ENCODE data around the gene MYBPH.

Gene MYBPH

DNA sequence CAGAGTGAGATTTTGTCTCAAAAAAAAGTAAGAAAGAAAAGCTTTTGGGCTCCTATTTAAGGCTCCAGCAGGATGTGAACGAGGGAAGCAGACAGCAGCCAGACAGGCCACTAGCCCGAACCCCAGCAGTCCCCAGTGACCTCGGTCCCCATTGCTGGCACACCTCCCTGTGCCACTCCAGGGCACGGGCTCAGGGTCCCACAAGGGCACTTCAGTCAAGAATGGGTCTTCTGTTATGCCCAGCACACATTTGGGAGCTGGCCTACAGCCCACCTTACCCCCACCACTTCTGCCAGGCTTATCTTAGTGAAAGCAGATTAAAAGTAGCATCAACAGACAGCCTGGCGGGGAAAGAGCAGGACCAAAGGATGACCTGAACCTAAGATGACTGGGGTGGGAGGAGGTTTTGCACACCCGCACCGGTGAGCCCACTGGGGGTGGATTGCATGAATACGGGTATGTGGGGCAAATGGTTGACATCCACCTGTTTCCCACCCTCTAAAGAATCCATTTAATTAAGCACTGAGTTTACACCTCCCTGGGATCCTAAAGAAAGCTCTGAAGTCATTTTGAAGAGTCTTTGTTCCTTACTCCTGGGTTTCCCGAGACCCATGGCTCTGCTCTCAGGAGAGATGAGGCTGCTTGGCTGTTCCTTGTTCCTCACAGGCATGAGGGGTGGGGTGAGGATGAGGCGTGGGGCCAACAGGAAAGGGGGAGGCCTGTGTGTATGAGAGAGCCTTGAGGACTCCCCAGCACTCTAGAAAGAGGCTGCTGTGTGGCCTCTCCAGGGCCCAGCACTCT is 6.2 kb upstream of the MYBPH start:
- Histone ChIP-seq H3K36me3 (ENCODE audit: insufficient read depth, low read length) (no peaks in the 10 kb centered on the region), H3K9me3 (ENCODE audit: low read length) (no peaks in the 10 kb centered on the region), H3K4me1 (ENCODE audit: insufficient read depth, low read length) (peaks cover 21% of the 10 kb centered on the region), H3K27me3 (ENCODE audit: insufficient read depth, low read length) (peaks cover 2% of the 10 kb centered on the region), H2AFZ (ENCODE audit: low read depth, low read length) (no peak overlapping the region), H3K4me3 (ENCODE audit: low read length) (no peak overlapping the region)

DNA sequence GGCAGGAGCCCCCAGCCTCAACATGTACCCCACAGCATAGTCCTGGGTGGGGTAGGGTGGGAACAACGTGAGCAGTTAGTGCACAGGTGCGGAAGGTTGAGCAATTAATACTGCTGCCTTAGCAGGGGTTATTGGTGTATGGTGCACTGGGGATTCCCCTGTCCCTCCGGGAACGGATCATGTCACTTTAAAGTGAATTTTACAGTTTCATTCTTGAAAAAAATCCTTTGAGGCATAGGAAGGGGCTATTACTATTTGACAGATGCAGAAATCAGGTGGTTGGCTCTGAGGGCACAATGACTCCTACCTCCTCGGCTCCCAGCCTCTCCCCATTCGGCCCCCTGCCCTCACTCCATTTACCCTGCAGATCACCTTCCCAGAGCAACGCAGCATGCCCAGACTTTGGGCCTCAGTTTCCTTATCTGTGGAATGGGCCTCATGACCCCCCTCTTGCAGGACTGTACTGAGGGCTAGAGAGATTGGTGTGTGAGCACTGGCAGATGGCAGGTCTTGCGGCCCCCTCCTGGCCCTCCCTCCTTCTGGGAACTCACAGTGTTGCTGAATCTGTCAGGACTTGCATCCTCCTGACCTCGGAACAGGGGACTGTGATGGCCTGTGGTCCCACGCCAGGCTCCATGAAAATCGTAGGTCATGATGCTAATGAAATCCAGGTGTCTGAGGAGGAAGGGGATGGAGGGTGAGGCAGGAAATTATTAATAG is 5.1 kb upstream of the MYBPH start:
- Histone ChIP-seq H3K4me3 (ENCODE audit: low read length) (no peak overlapping the region), H3K9me3 (ENCODE audit: low read length) (no peaks in the 10 kb centered on the region), H3K27me3 (ENCODE audit: insufficient read depth, low read length) (peaks cover 8% of the 10 kb centered on the region), H3K4me1 (ENCODE audit: insufficient read depth, low read length) (peaks cover 17% of the 10 kb centered on the region), H3K36me3 (ENCODE audit: insufficient read depth, low read length) (no peaks in the 10 kb centered on the region), H2AFZ (ENCODE audit: low read depth, low read length) (no peak overlapping the region)

- H3K27me3 ChIP-seq (ENCODE audit: insufficient read depth, low read length) = peaks cover 8% of the 10 kb centered on the region
These were observed 4.0 kb upstream of the MYBPH start for GRCh38 chr1:203179667-203180005.

GRCh38 chr1:203178821-203179666 is 3.4 kb upstream of the MYBPH start:
- peaks cover 17% of the 10 kb centered on the region for H3K4me1 ChIP-seq (ENCODE audit: insufficient read depth, low read length)
- H3K36me3 ChIP-seq (ENCODE audit: insufficient read depth, low read length) = no peaks in the 10 kb centered on the region
- H3K4me3 ChIP-seq (ENCODE audit: low read length) = no peak overlapping the region
- H3K27me3 ChIP-seq (ENCODE audit: insufficient read depth, low read length) = peaks cover 8% of the 10 kb centered on the region
- H3K9me3 ChIP-seq (ENCODE audit: low read length) = no peaks in the 10 kb centered on the region
- H2AFZ ChIP-seq (ENCODE audit: low read depth, low read length) = no peak overlapping the region

More at GRCh38 chr1:203179667-203180005, 4.0 kb upstream of the MYBPH start:
- Histone ChIP-seq H2AFZ (ENCODE audit: low read depth, low read length) (no peak overlapping the region), H3K9me3 (ENCODE audit: low read length) (no peaks in the 10 kb centered on the region), H3K4me3 (ENCODE audit: low read length) (no peak overlapping the region), H3K36me3 (ENCODE audit: insufficient read depth, low read length) (no peaks in the 10 kb centered on the region), H3K4me1 (ENCODE audit: insufficient read depth, low read length) (peaks cover 17% of the 10 kb centered on the region)

- Histone ChIP-seq H3K4me1 (ENCODE audit: insufficient read depth, low read length) (peaks cover 17% of the 10 kb centered on the region), H3K36me3 (ENCODE audit: insufficient read depth, low read length) (no peaks in the 10 kb centered on the region), H3K4me3 (ENCODE audit: low read length) (no peak overlapping the region), H3K27me3 (ENCODE audit: insufficient read depth, low read length) (peaks cover 8% of the 10 kb centered on the region), H2AFZ (ENCODE audit: low read depth, low read length) (no peak overlapping the region), H3K9me3 (ENCODE audit: low read length) (no peaks in the 10 kb centered on the region)
These were observed 2.5 kb upstream of the MYBPH start for GRCh38 chr1:203178083-203178482.

GRCh38 chr1:203177470-203178039 is 1.9 kb upstream of the MYBPH start:
- no peaks in the 10 kb centered on the region for H3K9me3 ChIP-seq (ENCODE audit: low read length)
- no peak overlapping the region for H2AFZ ChIP-seq (ENCODE audit: low read depth, low read length)
- peaks cover 8% of the 10 kb centered on the region for H3K27me3 ChIP-seq (ENCODE audit: insufficient read depth, low read length)
- H3K36me3 ChIP-seq (ENCODE audit: insufficient read depth, low read length) = no peaks in the 10 kb centered on the region
- H3K4me1 ChIP-seq (ENCODE audit: insufficient read depth, low read length) = peaks cover 17% of the 10 kb centered on the region
- no peak overlapping the region for H3K4me3 ChIP-seq (ENCODE audit: low read length)

DNA sequence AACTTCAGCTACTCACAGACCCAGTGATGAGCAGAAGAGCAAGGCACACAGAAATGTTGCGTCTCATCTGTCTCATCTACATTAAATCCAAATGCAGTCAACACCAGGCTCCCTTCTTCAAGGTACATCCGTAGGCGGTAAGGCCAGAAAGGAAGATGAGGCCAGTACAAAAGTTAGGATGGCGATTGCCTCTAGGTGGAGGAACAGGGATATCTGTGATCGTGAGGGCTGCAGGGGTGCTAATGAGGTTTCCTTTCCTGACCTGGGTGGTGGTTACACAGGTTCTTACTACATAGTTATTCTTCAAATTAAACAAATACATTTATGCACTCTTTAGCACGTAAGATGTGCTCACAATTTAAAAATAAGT is 1.4 kb upstream of the MYBPH start:
- peaks cover 17% of the 10 kb centered on the region for H3K4me1 ChIP-seq (ENCODE audit: insufficient read depth, low read length)
- H3K36me3 ChIP-seq (ENCODE audit: insufficient read depth, low read length) = no peaks in the 10 kb centered on the region

GRCh38 chr1:203176273-203177035 is 828 bp upstream of the MYBPH start:
- H3K4me1 ChIP-seq (ENCODE audit: insufficient read depth, low read length) = peaks cover 17% of the 10 kb centered on the region
- H3K9me3 ChIP-seq (ENCODE audit: low read length) = no peaks in the 10 kb centered on the region
- no peak overlapping the region for H2AFZ ChIP-seq (ENCODE audit: low read depth, low read length)
- H3K27me3 ChIP-seq (ENCODE audit: insufficient read depth, low read length) = peaks cover 8% of the 10 kb centered on the region
- no peak overlapping the region for H3K4me3 ChIP-seq (ENCODE audit: low read length)
- H3K36me3 ChIP-seq (ENCODE audit: insufficient read depth, low read length) = no peaks in the 10 kb centered on the region

More for the DNA sequence above, 1.4 kb upstream of the MYBPH start:
- H3K9me3 ChIP-seq (ENCODE audit: low read length) = no peaks in the 10 kb centered on the region
- H3K27me3 ChIP-seq (ENCODE audit: insufficient read depth, low read length) = peaks cover 8% of the 10 kb centered on the region
- no peak overlapping the region for H2AFZ ChIP-seq (ENCODE audit: low read depth, low read length)
- no peak overlapping the region for H3K4me3 ChIP-seq (ENCODE audit: low read length)

DNA sequence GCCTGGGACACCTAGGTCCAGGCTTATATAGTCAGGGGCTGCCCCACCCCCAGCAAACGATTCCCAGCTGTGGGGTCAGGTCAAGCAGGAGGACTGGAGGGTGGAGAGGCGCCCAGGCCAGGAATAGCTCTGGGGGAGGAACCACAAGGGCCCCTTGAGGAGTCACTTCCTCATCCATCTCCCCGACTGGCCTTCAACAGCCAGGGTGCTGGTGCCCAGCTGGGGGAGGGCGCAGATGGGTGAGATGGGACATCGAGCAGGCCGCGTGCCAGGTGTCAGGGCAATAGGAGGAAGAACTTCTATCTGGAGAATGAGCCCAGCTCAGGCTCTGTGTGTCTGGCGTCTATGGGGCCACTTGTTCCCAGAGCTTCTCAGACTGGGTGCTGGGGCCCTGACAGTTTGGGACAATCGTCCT is 208 bp upstream of the MYBPH start:
- Histone ChIP-seq H3K27me3 (ENCODE audit: insufficient read depth, low read length) (peaks cover 8% of the 10 kb centered on the region), H3K4me1 (ENCODE audit: insufficient read depth, low read length) (peaks cover 17% of the 10 kb centered on the region), H3K36me3 (ENCODE audit: insufficient read depth, low read length) (no peaks in the 10 kb centered on the region), H2AFZ (ENCODE audit: low read depth, low read length) (no peak overlapping the region), H3K4me3 (ENCODE audit: low read length) (no peak overlapping the region), H3K9me3 (ENCODE audit: low read length) (no peaks in the 10 kb centered on the region)

GRCh38 chr1:203174324-203174985 is 1.2 kb downstream of the MYBPH start:
- Histone ChIP-seq H3K9me3 (ENCODE audit: low read length) (no peaks in the 10 kb centered on the region), H2AFZ (ENCODE audit: low read depth, low read length) (no peak overlapping the region), H3K4me3 (ENCODE audit: low read length) (no peak overlapping the region), H3K27me3 (ENCODE audit: insufficient read depth, low read length) (peaks cover 8% of the 10 kb centered on the region), H3K36me3 (ENCODE audit: insufficient read depth, low read length) (no peaks in the 10 kb centered on the region), H3K4me1 (ENCODE audit: insufficient read depth, low read length) (peaks cover 17% of the 10 kb centered on the region)

DNA sequence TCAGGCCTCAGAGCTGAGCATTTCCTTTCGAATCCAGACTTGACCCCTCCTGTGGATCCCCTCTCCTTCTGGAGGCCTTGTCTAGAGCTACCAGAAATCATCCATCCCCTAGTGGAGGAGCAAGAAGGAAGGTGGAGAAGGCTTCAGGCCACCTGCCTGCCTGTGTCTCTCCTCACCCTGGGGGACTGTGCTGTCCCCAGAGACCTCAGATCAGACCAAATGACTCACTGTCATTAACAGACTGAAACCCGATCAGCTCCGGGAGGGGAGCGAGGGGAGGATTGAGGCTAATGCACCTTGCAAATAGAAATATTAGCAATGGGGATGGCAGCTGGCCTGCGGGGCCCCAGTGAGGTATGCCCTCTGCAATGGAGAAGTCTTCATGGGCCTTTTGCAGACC is 2.1 kb downstream of the MYBPH start:
- Histone ChIP-seq H3K4me3 (ENCODE audit: low read length) (no peak overlapping the region), H3K27me3 (ENCODE audit: insufficient read depth, low read length) (peaks cover 8% of the 10 kb centered on the region), H2AFZ (ENCODE audit: low read depth, low read length) (no peak overlapping the region), H3K4me1 (ENCODE audit: insufficient read depth, low read length) (peaks cover 13% of the 10 kb centered on the region), H3K9me3 (ENCODE audit: low read length) (no peaks in the 10 kb centered on the region), H3K36me3 (ENCODE audit: insufficient read depth, low read length) (no peaks in the 10 kb centered on the region)

DNA sequence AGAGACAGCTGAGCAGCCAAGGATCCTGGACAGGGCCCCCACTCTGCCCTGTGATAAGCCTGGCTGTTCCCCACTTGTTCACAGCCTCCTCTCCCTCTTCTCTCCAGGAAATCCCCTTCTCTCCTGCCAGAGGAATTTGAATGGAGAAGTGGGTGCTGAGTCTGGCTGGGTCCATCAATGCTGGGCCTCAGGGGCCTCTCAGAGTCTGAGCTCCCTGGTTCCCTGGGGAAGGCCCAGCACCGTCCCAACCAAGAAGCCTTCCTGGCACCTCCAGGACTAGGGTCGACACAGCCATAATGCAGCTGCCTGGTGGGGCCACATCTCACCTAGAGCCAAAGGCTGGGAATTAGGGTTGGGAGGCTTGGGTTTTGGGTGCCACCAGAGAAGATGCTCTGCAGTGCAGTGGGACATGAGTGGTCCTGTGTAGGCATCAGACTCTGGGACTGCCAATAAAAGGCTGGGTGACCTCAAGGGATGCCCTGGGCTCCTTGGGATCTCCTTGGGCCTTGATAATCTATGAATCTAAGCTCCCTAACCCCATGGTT is 2.5 kb downstream of the MYBPH start:
- H2AFZ ChIP-seq (ENCODE audit: low read depth, low read length) = no peak overlapping the region
- H3K4me3 ChIP-seq (ENCODE audit: low read length) = no peak overlapping the region
- H3K27me3 ChIP-seq (ENCODE audit: insufficient read depth, low read length) = peaks cover 8% of the 10 kb centered on the region
- peaks cover 8% of the 10 kb centered on the region for H3K4me1 ChIP-seq (ENCODE audit: insufficient read depth, low read length)
- H3K36me3 ChIP-seq (ENCODE audit: insufficient read depth, low read length) = no peaks in the 10 kb centered on the region
- H3K9me3 ChIP-seq (ENCODE audit: low read length) = no peaks in the 10 kb centered on the region

Data from neuron (in vitro differentiated cells).